Occipital lobe (tissue), 2 donors: ENCODE data around the gene THRB. TPM values are rescaled to one million over a fixed set of nuclear protein-coding genes. Genes with fewer than 3 reads are reported as not detected.
"Not testable (repeated sequence)": the region's sequence is repeated elsewhere in the genome, so short reads cannot be mapped to it uniquely, and the experiment has no call there.

Experiments used
- DNase-seq: peaks from one replicate; lab custom pipeline; 2025; lab: John Stamatoyannopoulos, UW
- total RNA-seq: library from RNA; depleted of rRNA; stranded (reverse); fragments of >200 nt; gene quantifications from one replicate; pipeline ENCODE4 v1.2.3, GENCODE V29; 2014

Gene THRB
- total RNA-seq, 1 donor from 2014 or later: 44.5 TPM

GRCh38 chr3:24407980-24408680 is 86.5 kb downstream of the THRB start:
- no peak for DNase-seq

- DNase-seq: no peak
These were observed 87.8 kb downstream of the THRB start for GRCh38 chr3:24406900-24407299.

- DNase-seq: no peak
These were observed 89.6 kb downstream of the THRB start for GRCh38 chr3:24405057-24405456.

GRCh38 chr3:24401811-24402185 is 92.9 kb downstream of the THRB start:
- DNase-seq: no peak

GRCh38 chr3:24401090-24401810 is 93.4 kb downstream of the THRB start:
- no peak for DNase-seq

- no peak for DNase-seq
These were observed 94.2 kb downstream of the THRB start for GRCh38 chr3:24400450-24400849.

- DNase-seq: no peak
These were observed 94.6 kb downstream of the THRB start for GRCh38 chr3:24400015-24400414.

- DNase-seq: no peak
These were observed 95.0 kb downstream of the THRB start for GRCh38 chr3:24399614-24400013.

GRCh38 chr3:24398712-24399111 is 95.9 kb downstream of the THRB start:
- not testable (repeated sequence) for DNase-seq

GRCh38 chr3:24396338-24396737 is 98.3 kb downstream of the THRB start:
- no peak for DNase-seq

GRCh38 chr3:24394754-24395153 is 99.9 kb downstream of the THRB start:
- DNase-seq: no peak

GRCh38 chr3:24393316-24393715 is 101.3 kb downstream of the THRB start:
- no peak for DNase-seq

GRCh38 chr3:24390169-24391130 is 104.2 kb downstream of the THRB start:
- DNase-seq: no peak

- no peak for DNase-seq
These were observed 105.3 kb downstream of the THRB start for GRCh38 chr3:24389108-24390090.

GRCh38 chr3:24388611-24389010 is 106.0 kb downstream of the THRB start:
- no peak for DNase-seq

- no peak for DNase-seq
These were observed 106.5 kb downstream of the THRB start for GRCh38 chr3:24388159-24388558.

- DNase-seq: no peak
These were observed 107.2 kb downstream of the THRB start for GRCh38 chr3:24387493-24387892.

- DNase-seq: no peak
These were observed 107.7 kb downstream of the THRB start for GRCh38 chr3:24387000-24387399.

- DNase-seq: no peak
These were observed 108.2 kb downstream of the THRB start for GRCh38 chr3:24386458-24386857.

GRCh38 chr3:24385012-24385615 is 109.5 kb downstream of the THRB start:
- DNase-seq: no peak
